ENCODE data around the gene FRY.

Gene FRY

GRCh38 chr13:32016631-32017030 lies 14.9 kb upstream of the FRY start:
- peak; percentile 24 for DNase-seq

GRCh38 chr13:32017474-32017873 lies 14.1 kb upstream of the FRY start:
- no peak for DNase-seq

GRCh38 chr13:32019612-32020233 lies 11.9 kb upstream of the FRY start:
- DNase-seq, result peak; percentile 70

GRCh38 chr13:32021785-32022184 lies 9.8 kb upstream of the FRY start:
- peak; percentile 7 for DNase-seq

GRCh38 chr13:32022311-32022710 lies 9.3 kb upstream of the FRY start:
- no peak for DNase-seq

GRCh38 chr13:32023096-32023495 lies 8.5 kb upstream of the FRY start:
- DNase-seq, result no peak

- no peak for DNase-seq
Observed at GRCh38 chr13:32023698-32024097, 7.9 kb upstream of the FRY start.

GRCh38 chr13:32024750-32025149 lies 6.8 kb upstream of the FRY start:
- DNase-seq, result no peak

- no peak for DNase-seq
Observed at GRCh38 chr13:32025730-32026129, 5.8 kb upstream of the FRY start.

GRCh38 chr13:32026623-32027022 lies 5.0 kb upstream of the FRY start:
- DNase-seq, result no peak

GRCh38 chr13:32028711-32029110 lies 2.9 kb upstream of the FRY start:
- DNase-seq, result no peak

GRCh38 chr13:32029684-32030083 lies 1.9 kb upstream of the FRY start:
- no peak for DNase-seq

GRCh38 chr13:32031815-32032370 lies 319 bp downstream of the FRY start:
- DNase-seq, result no peak

GRCh38 chr13:32032759-32033158 lies 1.2 kb downstream of the FRY start:
- DNase-seq, result no peak

- DNase-seq, result no peak
Observed at GRCh38 chr13:32033744-32034143, 2.2 kb downstream of the FRY start.

GRCh38 chr13:32035716-32036115 lies 4.1 kb downstream of the FRY start:
- DNase-seq, result no peak

- no peak for DNase-seq
Observed at GRCh38 chr13:32036126-32036695, 4.6 kb downstream of the FRY start.

- no peak for DNase-seq
Observed at GRCh38 chr13:32036757-32037156, 5.2 kb downstream of the FRY start.

GRCh38 chr13:32037471-32037870 lies 5.9 kb downstream of the FRY start:
- DNase-seq, result no peak

GRCh38 chr13:32038343-32038742 lies 6.8 kb downstream of the FRY start:
- DNase-seq, result no peak

- DNase-seq, result no peak
Observed at GRCh38 chr13:32039056-32039455, 7.5 kb downstream of the FRY start.

- DNase-seq, result no peak
Observed at GRCh38 chr13:32039528-32039927, 8.0 kb downstream of the FRY start.

GRCh38 chr13:32040052-32040642 lies 8.6 kb downstream of the FRY start:
- DNase-seq, result no peak

- no peak for DNase-seq
Observed at GRCh38 chr13:32040689-32041088, 9.1 kb downstream of the FRY start.
